ENCODE measurements around the gene RBMS1. TPM values are rescaled to one million over a fixed set of nuclear protein-coding genes. Genes with fewer than 3 reads are reported as not detected.

Gene RBMS1
- total and polyA plus RNA-seq, 2 of the 13 experiments (the other 11 are each of a cell fraction or from before 2014, with no cell fraction given), result 55.5 to 110 TPM

DNA sequence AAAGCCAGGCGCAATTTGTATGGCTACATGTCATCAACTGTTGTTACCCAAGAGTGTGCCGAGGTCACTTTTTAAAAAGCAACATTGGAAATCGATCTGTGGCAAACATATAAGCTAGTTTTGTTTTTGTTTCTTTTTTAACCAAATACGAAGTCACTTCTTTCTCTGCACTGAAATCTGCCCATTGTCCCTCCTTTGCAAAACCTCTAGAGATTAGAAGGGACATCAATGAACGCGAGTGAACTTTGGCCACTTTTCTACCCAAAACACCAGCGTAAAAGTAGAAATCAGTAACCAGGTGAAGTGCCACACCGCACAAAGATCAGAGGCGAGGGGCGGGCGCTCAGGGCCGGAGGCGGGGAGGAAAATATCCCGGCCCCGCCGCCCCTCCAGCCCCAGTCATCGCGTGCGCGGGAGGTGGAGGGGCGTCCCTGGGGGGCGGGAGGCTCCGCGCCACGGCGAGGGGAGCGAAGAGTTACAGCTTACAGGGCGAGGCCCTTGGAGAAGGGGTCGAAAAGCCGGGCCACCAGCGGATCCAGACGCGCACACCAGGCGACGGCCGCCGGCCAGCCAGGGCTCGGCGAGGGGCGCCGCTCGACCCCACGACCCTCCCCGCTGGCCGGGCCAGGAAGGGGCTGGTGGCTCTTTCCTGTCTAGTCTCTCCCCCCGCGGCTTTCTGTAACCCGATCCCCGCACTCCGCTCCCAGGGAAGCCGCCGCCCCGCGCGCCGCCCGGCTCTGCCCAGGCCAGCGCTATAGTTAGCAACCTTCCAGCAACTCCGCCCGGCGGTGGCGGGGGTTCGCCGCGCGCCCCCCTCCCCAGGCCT, 993 bp downstream of the RBMS1 start (continued):
- TF ChIP-seq, protein P1, sequence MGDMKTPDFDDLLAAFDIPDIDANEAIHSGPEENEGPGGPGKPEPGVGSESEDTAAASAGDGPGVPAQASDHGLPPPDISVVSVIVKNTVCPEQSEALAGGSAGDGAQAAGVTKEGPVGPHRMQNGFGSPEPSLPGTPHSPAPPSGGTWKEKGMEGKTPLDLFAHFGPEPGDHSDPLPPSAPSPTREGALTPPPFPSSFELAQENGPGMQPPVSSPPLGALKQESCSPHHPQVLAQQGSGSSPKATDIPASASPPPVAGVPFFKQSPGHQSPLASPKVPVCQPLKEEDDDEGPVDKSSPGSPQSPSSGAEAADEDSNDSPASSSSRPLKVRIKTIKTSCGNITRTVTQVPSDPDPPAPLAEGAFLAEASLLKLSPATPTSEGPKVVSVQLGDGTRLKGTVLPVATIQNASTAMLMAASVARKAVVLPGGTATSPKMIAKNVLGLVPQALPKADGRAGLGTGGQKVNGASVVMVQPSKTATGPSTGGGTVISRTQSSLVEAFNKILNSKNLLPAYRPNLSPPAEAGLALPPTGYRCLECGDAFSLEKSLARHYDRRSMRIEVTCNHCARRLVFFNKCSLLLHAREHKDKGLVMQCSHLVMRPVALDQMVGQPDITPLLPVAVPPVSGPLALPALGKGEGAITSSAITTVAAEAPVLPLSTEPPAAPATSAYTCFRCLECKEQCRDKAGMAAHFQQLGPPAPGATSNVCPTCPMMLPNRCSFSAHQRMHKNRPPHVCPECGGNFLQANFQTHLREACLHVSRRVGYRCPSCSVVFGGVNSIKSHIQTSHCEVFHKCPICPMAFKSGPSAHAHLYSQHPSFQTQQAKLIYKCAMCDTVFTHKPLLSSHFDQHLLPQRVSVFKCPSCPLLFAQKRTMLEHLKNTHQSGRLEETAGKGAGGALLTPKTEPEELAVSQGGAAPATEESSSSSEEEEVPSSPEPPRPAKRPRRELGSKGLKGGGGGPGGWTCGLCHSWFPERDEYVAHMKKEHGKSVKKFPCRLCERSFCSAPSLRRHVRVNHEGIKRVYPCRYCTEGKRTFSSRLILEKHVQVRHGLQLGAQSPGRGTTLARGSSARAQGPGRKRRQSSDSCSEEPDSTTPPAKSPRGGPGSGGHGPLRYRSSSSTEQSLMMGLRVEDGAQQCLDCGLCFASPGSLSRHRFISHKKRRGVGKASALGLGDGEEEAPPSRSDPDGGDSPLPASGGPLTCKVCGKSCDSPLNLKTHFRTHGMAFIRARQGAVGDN (CRISPR knock-in tag; IDR thresholded peaks at IDR 0.05), result peak; percentile 81
- TF ChIP-seq ZNF546 (CRISPR knock-in tag; conservative IDR thresholded peaks at IDR 0.05) (no peak), HMGXB4 (CRISPR knock-in tag; IDR thresholded peaks at IDR 0.05; ENCODE audit: borderline replicate concordance in 1 of 2, low read depth in 1 of 2) (peak; percentile 38 to 83), BATF2 (CRISPR knock-in tag; IDR thresholded peaks at IDR 0.05) (no peak; the same call in 1 of the 2 replicates), ZNF614 (CRISPR knock-in tag; IDR thresholded peaks at IDR 0.05; ENCODE audit: borderline replicate concordance) (peak; percentile 67; the same call in 1 of the 2 replicates), TAF15 (IDR thresholded peaks at IDR 0.05; ENCODE audit: low read depth, low read length, poor library complexity, severe bottlenecking) (no peak), ZNF780A (CRISPR knock-in tag; IDR thresholded peaks at IDR 0.05) (peak; percentile 86), GMEB1 (CRISPR knock-in tag; IDR thresholded peaks at IDR 0.05; ENCODE audit: borderline replicate concordance) (peak; percentile 79)
- TF ChIP-seq, protein P2, sequence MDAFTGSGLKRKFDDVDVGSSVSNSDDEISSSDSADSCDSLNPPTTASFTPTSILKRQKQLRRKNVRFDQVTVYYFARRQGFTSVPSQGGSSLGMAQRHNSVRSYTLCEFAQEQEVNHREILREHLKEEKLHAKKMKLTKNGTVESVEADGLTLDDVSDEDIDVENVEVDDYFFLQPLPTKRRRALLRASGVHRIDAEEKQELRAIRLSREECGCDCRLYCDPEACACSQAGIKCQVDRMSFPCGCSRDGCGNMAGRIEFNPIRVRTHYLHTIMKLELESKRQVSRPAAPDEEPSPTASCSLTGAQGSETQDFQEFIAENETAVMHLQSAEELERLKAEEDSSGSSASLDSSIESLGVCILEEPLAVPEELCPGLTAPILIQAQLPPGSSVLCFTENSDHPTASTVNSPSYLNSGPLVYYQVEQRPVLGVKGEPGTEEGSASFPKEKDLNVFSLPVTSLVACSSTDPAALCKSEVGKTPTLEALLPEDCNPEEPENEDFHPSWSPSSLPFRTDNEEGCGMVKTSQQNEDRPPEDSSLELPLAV (CRISPR knock-in tag; conservative IDR thresholded peaks at IDR 0.05; ENCODE audit: low read depth), result no peak
- TF ChIP-seq, protein P3, sequence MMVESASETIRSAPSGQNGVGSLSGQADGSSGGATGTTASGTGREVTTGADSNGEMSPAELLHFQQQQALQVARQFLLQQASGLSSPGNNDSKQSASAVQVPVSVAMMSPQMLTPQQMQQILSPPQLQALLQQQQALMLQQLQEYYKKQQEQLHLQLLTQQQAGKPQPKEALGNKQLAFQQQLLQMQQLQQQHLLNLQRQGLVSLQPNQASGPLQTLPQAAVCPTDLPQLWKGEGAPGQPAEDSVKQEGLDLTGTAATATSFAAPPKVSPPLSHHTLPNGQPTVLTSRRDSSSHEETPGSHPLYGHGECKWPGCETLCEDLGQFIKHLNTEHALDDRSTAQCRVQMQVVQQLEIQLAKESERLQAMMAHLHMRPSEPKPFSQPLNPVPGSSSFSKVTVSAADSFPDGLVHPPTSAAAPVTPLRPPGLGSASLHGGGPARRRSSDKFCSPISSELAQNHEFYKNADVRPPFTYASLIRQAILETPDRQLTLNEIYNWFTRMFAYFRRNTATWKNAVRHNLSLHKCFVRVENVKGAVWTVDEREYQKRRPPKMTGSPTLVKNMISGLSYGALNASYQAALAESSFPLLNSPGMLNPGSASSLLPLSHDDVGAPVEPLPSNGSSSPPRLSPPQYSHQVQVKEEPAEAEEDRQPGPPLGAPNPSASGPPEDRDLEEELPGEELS (CRISPR knock-in tag; IDR thresholded peaks at IDR 0.05), result peak; percentile 97
- TF ChIP-seq, protein P4, sequence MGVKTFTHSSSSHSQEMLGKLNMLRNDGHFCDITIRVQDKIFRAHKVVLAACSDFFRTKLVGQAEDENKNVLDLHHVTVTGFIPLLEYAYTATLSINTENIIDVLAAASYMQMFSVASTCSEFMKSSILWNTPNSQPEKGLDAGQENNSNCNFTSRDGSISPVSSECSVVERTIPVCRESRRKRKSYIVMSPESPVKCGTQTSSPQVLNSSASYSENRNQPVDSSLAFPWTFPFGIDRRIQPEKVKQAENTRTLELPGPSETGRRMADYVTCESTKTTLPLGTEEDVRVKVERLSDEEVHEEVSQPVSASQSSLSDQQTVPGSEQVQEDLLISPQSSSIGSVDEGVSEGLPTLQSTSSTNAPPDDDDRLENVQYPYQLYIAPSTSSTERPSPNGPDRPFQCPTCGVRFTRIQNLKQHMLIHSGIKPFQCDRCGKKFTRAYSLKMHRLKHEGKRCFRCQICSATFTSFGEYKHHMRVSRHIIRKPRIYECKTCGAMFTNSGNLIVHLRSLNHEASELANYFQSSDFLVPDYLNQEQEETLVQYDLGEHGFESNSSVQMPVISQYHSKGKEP (CRISPR knock-in tag; IDR thresholded peaks at IDR 0.05), result peak; percentile 0; the same call in 1 of the 2 replicates

All from HepG2 (cell line).